Bone marrow (tissue), 2 donors: ENCODE results near the gene SH2D5.
"Not testable (repeated sequence)": the region's sequence is repeated elsewhere in the genome, so short reads cannot be mapped to it uniquely, and the experiment has no call there.

Experiments
- DNase-seq, 2 donors: peaks; one replicate each; lab custom pipeline; 2025; lab: John Stamatoyannopoulos, UW

The SH2D5 gene

DNA sequence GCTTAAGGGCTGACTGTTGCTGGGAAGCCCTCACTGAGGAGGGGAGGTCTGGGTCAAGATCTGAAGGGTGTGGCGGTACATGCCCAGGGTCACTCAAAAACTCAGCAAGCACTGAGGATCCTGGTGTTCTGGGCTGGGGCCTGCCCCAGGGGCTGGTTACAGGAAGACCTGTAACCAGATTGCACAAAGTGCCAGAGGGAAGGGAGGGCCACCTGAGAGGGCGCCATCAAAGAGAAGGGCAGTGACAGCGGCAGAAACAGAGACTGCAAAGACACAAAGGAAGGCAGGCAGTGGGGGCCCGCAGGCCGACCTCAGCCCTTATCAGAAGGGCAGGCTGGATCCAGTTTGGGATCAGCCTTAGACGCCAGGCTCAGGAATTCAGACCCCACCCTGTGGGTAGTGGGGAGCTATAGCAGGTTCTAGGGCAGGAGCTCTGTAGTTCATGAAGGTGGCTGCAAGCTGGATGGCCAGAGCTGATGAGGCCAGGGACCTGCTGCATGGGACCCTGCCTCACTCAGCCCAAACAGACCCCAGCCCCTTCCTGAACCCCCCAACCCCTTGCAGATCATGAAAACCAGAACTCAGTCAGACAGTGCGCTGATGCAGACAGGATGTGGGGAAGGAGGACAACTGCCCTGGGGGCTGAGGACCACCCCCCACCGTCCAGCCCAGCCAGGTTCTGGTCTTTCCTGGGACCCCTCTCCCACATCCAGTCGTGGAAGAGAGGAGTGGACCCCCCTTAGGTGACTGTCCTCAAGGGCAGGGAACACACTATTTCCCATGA lies 3.9 kb downstream of the SH2D5 start:
- DNase-seq: no peak

DNA sequence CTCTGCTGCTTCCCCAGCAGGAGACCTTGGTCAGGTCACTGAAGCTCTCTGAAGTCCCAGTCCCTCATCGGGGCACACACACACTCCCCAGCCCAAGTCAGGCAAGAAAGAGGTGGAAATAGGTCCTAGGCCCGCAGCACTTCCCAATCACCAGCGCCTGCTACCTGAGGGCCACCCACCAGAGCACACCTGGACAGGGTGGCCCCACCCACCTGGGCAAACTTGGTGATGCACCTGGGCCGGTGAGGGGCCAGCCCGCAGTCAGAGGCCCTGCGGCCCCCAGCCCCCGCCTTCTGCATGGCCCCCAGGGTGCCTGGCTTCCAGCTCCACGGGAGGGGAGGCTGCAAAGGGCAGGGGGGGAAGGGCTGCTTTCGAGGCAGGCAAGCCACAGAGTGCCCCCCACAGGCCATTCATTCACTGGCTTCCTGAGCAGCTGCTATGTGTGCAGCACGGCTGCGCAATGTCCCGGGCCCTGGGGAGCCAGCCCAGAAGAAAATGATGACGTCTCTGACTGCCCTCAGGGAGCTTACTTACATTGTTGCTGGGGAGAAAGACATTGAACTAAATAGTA lies 4.7 kb downstream of the SH2D5 start:
- DNase-seq: no peak

DNA sequence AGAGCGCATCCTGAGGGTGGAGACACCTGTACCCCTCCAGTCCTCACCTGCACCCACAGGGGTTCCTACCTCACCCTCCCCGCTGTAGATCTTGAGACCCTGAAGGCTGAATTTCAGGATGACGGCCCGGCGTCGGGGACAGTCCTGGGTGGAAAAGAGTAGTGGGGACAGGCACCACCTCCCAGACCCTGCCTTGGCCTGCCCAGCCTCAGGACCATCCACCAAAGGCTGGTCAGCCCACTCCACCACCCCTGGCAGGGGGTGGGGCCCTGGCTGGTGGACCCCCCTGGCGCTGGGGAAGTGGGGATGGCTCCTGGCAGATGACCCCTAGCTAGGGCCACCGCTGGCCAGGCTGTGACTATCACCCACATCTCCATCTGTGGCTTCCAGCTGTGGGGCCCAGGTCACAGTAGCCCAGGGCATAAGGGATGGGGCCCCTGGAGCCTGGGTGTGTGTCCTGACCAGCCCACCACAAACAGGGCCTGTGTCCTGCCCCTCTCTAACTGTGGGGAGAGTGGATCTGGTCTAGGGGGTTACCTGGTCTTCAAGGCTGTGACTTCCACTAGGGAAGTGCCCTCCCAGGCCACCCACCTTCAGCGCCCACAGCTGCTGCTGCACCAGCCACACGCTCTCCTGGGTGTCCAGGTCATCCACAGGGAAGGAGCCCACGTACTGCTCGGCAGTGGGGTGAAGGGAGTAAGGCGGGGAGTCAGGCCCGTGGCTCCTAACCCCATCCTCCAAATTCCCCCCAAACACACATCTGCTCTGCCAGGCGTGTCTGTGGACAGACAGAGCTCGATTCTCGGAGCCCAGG lies 5.4 kb downstream of the SH2D5 start:
- no peak for DNase-seq

DNA sequence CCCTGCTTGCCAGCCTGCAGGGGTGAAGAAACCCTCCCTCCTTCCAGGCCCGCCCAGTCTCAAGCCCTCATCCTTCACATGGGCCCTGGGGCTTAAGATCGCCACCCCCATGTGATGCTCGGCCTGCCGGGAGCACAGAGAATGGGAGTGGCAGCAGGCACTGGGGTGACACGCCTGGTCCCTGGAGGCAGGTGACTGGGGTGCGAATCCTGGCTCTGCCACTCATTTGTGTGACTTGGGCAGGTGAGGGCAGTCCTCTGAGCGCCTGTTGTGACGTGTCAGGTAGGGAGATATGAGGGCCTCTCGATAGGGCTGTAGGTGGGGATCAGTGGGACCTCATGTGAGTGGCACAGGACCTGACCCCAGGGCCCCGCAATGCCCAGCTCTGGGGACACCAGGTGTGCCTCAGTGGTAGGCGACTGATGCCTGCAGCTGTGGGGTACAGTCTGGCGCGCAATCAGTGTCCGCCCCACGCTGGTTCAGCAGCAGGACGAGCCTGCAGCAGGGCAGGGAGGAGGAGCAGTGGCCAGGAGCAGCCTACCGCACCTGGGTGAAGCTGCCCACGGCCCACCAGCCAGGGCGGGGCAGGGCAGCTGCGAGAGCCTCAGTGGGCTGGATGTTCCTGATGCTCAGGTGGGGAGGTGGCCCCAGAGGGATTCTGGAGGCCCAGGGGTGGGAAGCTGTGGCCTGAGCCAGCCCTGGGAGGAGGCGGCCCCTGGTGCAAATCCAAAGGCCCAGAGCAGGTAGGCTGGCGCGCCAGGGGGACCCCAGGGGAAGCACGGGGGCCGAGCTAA lies 6.2 kb downstream of the SH2D5 start:
- DNase-seq: no peak

DNA sequence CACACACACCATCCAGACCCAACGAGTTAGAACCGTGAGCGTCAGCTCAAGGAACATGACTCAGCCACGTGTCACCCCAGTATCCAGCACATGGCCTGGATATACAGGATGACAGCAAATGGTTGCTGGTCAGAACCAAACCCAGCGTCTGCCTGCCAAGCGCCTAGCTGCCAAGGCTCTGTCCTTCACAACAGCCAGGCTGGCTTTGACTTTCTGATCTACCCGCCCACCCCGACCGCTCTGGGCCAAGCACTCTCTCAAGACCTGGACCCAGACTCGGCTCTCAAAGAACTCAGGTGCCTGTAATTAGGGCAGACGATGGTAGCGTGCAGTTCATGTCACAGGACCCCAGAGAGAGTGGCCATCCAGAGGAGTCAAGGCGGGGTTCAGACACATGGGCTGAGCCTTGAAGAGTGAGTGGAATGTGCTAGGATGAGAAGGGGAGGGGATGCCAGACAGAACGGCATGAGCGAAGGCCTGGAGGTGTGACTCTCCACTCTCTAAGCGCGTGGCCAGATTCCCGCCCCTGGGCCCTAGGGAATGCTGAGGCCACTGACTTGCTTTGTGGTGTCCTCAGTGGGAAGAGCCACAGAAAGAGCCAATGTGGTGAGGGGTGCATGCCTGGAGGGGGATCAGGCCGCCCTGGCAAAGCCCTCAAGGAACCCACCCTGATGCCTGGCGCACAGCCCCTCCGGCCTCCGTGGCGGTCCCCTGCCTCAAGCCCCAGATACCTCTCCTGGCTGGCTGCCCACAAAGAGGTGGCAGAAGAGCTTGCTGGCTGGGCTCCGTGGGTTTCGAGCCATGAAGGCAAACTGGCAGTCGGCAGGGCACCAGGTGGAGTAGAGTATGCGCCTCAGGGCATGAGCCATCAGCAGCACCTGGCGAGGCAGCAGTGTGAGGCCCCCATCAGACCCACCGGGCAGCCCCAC lies 7.0 kb downstream of the SH2D5 start:
- no peak for DNase-seq

DNA sequence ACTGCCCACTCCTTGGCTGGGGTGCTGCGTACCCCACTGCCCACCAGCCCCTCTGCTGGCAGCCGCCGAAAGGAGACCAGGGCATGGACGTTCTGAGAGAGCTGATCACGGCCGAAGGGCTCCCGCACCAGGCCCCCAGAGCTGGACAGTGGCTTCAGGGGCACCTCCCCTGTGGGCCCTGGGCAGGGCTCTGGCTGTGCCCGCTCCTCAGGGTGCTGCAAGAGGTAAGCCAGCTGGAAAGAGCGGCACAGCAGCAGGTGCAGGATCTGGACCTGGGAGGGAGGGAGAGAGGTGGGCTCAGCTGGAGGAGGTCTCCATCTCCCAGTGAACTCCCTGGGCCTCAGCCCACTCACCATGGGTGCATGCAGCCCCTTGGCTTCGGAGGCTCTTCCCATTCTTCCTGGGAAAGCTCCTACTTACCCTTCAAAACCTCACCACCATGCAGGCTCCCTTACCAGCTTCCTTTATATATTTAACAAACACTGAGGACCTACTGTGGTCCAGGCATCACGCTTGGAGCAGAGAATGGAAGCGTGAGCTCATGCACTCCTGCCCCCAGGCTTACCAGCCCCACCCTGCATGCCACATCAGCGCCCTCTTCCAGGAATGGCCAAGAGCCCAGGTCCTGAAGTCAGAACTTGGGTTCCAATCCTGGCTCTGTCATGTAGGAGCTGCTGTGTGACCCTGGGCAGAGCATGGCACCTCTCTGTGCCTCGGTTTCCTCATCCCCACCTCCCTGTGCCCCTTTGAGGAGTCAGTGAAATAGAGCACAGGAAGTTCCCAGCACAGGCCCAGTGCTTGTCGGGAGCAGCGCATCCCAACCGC lies 7.9 kb downstream of the SH2D5 start:
- DNase-seq: no peak

DNA sequence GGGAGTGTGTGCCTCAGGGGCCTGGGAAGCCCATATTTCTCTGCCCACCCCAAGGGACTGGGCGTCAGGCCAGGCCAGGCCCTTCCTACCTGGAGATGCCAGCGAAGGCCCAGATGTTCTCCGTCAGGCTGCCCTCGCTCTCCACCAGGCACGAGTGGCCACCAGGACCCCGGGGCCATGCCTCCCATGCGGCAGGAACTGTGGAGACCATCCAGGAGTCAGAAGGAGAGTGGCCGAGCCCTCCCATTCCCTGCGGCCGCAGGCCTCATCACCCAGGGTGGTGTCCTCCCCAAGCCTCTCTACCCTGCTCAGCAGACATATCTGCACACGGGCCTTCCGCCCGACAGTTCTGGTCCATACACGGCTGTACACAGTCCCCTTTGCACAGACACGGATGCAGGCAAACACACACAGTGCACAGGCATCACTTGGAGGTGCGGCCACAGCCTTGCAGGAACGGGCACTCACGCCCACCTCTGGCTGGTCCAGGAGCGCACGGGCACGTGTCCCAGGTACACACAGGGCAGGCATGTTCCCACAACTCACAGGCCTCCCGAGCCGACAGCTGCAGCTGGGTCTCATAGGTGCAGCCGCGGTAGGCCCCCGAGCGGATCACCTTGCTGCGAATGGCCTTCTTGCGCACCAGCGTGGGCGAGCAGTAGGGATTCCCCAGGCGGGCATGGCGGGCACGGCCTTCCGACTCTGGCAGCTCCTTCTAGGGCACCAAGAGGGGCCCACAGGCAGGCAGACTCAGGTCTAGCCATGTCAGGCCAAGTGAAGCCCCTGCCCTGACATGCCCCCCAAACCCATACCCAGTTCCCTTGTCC lies 8.8 kb downstream of the SH2D5 start:
- no peak for DNase-seq

DNA sequence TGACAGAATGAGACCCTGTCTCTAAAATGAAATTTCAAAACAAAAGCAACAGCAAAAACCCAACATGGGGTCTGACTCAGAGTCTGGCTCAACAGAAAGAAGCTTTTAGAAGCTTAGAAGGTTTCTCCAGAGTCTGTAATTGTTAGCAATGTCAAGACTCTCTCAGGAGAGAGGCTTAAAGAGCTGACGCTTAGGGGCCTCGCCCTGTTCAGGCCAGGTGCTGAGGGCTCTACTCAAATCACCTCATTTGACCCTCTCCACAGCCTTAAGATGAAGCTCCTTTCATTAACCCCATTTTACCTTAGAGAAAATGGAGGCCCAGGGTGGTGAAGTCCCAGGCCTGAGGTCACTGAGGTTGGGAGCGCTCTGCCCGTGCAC lies 9.4 kb downstream of the SH2D5 start:
- no peak for DNase-seq

DNA sequence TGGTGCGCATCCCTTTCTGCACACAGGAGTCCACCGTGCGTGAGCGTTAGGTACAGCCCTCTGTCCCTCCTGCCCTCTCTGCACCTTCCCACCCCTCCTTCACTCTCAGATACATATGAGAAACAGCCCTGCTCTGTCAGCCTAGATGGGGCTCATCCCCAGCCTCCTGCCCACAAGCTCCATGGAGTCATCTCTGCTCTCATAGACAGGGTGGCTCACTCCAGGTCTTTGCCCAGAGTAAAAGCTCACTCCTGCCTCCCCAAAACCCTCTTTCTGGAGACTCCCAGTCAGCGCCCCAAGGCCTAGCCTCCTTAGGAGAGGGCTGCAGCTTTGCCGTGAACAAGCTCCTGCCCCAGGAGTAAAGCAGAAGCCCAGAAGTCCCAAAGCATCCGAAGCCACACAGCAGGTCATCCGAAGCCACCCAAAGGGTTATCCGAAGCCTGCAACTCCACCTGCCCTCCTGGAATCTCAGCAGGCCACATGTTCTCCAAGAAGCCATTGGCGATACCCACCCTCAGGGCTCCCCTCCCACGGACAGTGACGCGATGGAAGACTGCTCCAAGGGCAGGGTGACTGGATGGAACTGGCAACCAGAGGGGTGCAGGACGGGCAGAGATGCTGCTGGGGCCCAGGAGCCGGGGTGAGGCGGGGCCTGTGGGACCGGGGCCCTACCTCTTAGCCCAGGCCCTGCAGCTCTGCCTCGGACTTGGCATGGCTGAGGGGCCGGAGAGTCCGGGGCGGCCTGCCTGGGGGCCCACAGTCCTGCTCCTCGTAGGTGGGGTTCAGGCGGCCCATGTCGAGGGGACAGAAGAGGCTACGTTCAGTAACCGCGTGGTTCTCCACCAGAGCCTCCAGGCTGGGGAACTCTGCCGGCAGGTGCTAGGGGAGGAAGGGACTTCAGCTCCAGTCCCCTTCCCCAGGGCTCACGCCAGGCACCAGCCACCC lies 11.1 kb downstream of the SH2D5 start:
- no peak for DNase-seq

DNA sequence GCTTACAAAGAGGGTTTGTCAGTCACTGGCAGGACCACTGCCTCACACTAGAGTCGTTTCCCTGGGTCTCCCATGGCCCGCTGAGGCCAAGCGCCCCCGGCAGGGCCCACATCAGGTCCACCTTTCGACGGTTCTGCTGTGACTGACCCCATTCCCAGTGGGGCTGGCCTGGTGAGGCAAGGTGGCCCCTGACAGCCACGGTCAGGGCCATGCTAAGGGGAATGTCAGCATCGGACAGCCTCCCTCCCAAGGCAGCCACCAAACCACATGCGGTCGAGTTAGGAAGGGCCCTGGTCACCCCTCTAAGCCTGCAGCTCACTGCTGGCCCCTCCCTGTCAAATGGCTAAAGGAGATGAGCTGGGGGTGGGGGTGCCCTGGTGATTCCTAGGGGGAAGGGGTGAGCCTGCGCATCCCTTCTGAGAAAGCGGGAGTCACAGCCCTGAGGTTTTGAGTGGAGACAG lies 11.8 kb downstream of the SH2D5 start:
- DNase-seq: no peak

DNA sequence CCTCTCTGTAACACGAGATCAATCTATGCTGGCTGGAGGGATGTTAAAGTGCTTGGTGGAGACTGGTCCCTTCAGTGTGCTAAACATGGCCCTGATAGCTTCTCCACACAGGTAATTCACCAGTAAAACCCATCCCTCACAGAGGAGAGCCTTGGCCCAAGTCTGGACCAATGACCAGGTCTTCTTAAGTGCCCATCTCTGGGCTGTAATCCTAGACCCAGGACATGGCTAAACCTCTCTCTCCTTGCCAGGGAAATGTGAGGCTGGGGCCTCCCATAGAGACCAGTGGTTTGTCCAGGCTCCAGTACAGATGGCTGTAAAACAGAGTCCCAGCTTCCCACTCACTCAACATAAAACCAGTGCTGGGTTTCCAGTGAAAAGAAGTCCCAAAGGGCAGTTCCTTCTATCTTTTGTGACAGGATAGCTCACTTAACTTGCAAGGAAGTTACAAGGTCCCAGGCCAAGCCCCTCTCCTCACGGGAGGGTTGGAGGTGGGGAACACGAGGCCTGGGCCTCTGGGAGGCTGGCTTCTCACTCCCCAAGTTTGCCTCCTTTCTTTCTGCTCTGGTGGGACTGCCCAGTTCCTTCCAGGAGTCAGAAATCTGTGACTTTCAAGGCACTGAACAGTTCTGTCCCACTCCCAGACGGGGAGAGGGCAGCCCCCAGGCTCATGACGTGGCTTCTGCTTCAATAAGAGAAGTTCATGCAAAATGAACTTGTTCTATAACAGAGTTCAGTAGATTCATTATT lies 12.5 kb downstream of the SH2D5 start:
- no peak for DNase-seq

DNA sequence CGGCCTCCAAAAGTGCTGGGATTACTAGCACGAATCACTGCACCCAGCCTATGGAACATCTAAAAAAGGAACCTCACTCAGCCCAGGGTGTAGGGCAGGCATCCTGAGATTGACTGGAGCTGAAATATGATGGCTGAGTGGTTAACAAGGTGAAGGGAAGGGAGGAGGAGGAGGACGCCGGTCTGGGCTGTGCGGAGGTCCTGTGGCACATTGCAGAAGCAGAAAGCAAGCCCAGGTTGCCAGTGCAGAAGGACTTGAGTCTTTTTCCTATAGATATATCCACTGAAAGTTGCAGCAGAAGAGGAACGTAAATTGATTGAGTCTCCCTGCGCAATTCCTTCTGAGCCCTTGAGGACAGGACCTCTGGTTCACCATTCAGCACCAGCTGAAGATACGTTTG lies 13.2 kb downstream of the SH2D5 start:
- no peak for DNase-seq

DNA sequence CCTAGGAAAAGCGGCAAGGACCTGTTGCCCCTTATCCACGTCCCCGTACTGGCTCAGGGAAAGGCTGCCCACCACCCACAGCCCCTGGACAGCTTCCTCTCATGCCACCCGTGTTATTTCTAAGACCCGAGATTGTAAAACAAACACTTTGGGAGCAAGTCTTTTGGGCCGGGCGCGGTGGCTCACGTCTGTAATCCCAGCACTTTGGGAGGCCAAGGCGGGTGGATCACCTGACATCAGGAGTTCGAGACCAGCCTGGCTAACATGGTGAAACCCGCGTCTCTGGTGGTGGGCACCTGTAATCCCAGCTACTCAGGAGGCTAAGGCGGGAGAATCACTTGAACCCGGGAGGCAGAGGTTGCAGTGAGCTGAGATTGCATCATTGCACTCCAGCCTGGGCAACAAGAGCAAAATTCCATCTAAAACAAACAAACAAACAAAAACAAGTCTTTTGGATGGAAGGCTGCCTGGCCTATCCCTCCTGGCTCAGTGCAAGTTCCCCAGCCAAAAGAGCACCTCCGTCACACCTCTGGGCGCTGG lies 14.1 kb downstream of the SH2D5 start:
- not testable (repeated sequence) for DNase-seq

DNA sequence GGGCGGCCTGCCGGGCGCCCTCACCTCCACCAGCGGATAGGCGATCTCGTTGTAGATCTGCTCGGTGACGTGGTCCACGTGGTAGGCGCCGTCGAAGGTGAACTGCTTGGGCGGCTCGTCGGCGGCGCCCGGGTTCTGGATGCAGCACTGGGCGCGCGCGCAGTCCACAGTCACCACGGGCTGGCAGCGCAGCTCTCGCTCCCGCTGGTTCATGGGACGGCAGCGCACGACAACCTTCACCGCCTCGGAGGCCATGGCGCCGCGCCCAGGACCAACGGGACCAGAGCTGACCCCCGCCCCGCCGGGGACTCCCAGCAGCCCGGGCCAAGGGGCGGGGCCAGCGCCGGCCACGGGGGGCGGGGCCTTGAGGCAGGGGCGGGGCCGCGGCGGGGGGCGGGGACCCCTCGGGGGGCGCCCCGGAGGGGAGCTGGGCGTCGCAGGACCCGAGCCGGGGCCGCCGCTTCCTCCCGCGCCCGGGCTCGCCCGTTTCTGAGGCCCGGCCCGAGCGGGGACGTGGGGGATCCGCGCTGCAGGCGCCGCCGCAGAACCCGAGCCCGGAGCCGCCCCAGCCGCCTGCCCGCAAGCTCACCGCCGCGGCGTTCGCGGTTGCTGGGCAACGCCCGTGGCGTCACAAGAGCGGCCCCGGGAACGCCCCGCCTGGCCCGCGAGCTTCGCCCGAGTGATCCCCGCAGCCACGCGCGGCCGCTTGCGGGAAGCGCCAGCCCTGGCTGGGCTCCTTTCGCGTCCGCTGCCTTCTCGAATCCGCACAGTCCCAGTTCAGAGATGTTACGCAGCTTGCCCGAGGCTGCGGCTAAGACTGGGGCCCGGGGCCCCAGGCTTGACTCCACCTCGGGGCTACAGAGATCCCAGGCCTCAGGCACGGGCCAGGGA lies 14.8 kb downstream of the SH2D5 start, which contains the start of gene KIF17:
KIF17 (minus strand) TSS at position 556 of the 891 bp plus-strand sequence; CDS start at position 255, 301 bp downstream.
- peak in 1 of 2 donors; percentile 40 for DNase-seq

DNA sequence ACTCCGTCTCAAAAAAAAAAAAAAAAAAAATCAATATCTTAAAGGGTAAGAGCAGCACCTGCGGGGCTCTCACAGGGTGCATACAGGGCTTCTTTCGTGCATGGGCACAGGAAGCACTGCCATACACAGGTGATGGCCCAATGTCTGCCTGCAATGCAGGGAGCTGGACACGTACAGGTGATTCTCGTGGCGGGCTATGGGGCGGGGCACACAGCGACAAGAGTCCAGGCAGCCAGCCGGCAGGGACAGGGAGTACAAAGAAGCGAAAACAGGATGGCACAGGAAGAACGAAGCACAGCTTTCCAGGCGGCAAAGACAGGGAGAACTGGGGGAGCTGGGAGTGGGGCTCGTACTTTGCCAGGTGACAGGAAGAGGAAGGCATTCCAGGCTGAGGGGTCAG lies 16.3 kb downstream of the SH2D5 start:
- no peak for DNase-seq

DNA sequence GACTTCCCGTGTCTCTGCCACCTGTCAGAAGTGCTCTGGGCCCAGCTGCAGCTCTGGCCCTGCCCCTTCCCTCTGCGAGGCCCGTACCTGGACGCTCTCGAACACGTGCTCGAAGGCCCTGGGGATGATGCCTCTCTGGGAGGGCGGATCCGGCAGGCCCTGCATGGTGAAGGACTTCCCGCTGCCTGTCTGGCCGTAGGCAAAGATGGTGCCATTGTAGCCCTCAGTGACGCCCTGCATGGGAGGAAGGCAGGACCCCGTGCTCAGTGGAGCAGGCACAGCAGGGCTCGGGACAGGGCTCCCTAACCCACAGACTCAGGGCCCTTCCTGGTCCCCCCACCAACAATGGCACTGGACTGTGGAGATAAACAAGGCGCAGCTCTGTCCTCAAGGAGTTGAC lies 17.1 kb downstream of the SH2D5 start:
- no peak for DNase-seq
